Measurements from ENCODE around the gene ELL2.

GRCh38 chr5:95972196-95972595, 10.5 kb upstream of the ELL2 start:
- TF ChIP-seq CTCF (IDR thresholded peaks at IDR 0.05) = no peak
- TF ChIP-seq IRF3 (IDR thresholded peaks at IDR 0.05; ENCODE audit: low read depth, low read length) = no peak
- no peak for TF ChIP-seq REST (IDR thresholded peaks at IDR 0.05; ENCODE audit: low read depth, low read length)
- no peak for TF ChIP-seq ELF1 (IDR thresholded peaks at IDR 0.05)

Data from SK-N-SH (cell line).